ENCODE data around the gene LRRC45.

DNA sequence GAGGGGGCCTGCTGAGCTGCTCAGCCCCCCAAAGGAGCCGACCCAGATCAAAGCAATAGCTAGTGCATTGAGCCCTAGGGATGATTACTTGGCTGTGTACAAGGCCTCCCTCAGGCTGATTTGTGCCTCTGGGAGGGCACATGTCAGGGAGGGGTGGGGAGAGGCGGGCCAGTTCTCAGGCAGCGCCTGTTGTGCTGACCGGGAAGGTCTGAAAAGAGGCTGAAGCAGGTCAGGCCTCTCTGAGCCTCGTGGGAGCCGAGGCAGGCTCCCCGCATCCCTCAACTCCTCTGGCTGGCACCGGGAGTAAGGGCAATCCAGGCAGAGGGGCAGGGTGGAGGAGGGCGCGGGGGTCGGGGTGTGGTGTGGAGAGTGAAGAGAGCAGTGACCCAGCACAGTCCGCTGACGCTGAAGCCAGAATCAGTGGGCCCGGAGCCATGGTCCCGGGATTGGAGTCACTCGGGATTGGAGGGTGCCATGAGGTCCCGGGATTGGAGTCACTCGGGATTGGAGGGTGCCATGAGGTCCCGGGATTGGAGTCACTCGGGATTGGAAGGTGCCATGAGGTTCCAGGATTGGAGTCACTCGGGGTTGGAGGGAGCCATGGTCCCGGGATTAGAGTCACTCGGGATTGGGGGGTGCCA lies 11.4 kb downstream of the LRRC45 start:
- TF ChIP-seq POLR2A (IDR thresholded peaks at IDR 0.05) (no peak), EP300 (IDR thresholded peaks at IDR 0.05) (no peak), POLR2AphosphoS5 (IDR thresholded peaks at IDR 0.05) (no peak)
- TF ChIP-seq, protein P1, sequence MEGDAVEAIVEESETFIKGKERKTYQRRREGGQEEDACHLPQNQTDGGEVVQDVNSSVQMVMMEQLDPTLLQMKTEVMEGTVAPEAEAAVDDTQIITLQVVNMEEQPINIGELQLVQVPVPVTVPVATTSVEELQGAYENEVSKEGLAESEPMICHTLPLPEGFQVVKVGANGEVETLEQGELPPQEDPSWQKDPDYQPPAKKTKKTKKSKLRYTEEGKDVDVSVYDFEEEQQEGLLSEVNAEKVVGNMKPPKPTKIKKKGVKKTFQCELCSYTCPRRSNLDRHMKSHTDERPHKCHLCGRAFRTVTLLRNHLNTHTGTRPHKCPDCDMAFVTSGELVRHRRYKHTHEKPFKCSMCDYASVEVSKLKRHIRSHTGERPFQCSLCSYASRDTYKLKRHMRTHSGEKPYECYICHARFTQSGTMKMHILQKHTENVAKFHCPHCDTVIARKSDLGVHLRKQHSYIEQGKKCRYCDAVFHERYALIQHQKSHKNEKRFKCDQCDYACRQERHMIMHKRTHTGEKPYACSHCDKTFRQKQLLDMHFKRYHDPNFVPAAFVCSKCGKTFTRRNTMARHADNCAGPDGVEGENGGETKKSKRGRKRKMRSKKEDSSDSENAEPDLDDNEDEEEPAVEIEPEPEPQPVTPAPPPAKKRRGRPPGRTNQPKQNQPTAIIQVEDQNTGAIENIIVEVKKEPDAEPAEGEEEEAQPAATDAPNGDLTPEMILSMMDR (IDR thresholded peaks at IDR 0.05), result no peak

Data from stomach (tissue), 4 donors.